GM21825 (cell line): ENCODE measurements around the gene HIKESHI.
"Not testable (repeated sequence)": the region's sequence is repeated elsewhere in the genome, so short reads cannot be mapped to it uniquely, and the experiment has no call there.

Source experiments
- ATAC-seq: cut with Tn5 transposase; IDR thresholded peaks from one replicate; pipeline ENCODE4 v1.9.1; 2021; ENCODE audit warnings: mild to moderate bottlenecking, moderate library complexity; ENCODE audit not compliant: unreplicated experiment

HIKESHI gene, protein sequence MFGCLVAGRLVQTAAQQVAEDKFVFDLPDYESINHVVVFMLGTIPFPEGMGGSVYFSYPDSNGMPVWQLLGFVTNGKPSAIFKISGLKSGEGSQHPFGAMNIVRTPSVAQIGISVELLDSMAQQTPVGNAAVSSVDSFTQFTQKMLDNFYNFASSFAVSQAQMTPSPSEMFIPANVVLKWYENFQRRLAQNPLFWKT

DNA sequence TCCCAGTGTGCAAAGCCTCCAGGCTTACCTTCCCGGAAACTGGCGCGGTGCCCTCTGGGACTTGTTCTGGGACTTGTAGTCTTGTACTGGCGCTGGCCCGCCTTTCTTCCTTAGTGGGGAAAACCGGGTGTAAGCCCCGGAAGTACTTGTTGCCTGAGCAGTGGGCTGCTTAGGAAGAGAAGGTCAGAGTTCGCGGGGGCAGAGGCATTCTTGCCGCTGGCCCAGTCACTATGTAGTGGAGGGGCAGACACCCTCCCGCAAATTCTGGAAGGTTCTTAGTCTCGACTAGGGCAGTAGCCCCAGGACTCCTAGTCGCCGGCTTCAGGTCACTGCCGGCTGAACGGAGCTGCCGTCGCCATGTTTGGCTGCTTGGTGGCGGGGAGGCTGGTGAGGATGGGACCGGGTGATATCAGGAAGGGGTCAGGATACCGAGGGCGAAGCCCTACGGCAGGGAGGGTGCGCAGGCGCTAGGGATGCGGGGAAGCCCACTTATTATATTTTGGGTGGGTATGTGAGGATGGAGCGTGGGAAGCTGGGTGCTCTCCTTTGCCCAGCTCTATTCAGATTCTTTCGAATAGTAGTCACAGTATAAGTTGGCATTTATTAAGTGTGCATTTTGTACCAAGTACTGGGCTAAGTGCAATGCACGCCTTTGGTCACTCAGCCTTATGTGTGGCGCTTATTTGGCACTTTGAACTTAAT is at the start of gene HIKESHI:
Gene HIKESHI (plus strand): TSS at position 149 of the 702 bp plus-strand sequence. CDS start 209 bp downstream, at position 358.
- ATAC-seq: peak; percentile 99

DNA sequence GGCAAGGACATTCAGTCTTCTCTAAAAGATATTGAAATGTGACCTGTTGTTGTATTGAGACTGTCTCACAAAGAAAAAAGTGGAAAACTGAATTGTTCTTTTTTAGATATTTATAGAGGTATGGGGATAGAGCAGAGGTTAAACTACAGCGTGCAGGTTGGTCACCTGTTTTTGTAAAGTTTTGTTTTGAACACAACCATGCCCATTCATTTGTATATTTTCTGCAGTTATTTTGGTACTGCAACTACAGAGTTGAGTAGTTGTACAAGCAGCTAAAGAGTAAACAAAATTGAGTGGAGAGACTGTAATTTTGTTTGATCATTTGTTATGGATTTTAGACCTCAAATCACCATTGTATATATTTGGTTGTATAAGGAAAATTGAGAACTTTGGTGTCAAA is 46.1 kb upstream of the HIKESHI start:
- ATAC-seq: peak; percentile 88

DNA sequence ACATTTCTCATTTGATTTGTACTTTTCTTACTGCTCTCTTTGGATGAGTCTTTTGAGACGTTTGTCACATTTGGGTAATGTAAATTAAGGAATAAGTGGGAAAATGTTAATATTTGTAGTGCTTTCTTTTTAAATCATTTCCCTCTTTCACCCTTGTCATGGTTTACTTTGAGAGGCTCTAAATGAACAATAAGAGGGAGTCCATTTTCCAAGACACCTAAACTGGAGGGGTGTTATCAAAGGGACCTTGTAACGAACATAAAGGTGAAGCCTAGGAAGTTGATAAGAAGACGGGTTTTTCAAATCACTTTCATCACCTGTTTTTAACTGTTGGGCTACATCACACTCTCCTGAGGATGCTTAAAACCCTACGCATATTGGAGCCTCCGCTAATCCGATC is 45.4 kb upstream of the HIKESHI start:
- ATAC-seq: no peak

DNA sequence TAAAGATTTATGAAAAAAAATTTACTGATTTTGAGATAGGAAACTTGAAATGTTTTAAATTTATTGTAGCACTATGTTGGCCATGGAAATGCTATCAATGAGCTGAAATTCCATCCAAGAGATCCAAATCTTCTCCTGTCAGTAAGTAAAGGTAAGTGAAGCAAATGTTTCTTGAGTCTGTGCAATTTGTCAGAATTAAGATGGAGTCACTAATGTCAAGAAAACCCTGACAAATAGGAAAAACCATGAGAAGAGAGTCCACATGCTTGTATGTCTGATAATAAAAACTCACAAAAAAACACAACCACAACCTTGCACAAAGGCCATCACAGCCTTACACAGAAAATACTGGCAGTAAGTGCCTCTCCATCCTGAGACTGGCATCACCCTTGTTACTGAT is 44.6 kb upstream of the HIKESHI start:
- ATAC-seq: no peak

DNA sequence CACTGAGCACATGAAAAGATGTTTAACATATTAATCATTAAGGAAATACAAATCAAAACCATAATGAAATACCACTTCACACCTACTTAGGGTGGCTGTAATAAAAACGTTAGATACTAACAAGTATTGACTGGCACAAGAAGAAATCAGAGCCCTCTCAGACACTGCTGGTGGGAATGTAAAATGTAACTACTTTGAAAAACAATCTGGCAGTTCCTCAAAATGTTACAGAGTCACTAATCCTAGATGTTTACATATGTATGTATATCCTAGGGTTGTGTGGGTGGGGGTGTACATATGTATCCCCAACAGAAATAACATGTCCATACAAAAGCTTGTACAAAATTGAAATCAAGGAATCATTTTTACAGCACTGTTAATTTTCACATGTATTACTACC is 42.3 kb upstream of the HIKESHI start:
- no peak for ATAC-seq

DNA sequence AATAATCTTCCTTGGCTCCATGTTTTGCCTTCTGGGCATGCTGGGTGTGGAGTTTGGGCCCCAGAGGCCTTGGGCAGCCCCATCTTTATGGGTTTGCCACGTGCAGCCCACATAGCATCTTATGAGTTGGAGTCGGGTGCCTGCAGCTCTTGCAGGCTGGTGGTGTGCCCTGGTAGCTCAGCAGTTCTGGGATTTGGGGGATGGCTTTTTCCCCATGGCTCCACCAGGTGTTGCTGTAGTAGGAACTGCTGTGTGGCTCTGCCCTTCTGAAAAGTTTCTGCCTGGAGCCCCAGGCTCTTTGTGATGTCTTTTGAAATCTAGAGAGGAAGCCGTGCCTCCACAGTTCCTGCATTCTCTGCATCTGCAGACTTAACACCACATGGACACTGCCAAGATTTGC is 40.7 kb upstream of the HIKESHI start:
- no peak for ATAC-seq

DNA sequence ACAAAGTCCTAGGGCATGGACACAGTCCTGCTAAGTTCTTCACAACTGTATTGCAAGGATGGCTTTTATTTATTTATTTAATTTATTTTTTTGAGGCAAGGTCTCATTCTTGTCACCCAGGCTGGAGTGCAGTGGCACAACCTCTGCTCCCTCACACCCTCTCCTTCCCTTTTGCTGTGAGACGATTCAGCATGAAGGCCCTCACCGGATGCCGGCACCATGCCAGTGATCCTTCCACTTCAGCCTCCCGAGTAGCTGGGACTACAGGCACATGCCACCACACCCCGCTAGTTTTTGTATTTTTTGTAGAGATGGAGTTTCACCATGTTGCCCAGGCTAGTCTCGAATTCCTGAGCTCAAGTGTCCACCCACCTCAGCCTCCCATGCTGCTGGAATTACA is 39.7 kb upstream of the HIKESHI start:
- no peak for ATAC-seq

DNA sequence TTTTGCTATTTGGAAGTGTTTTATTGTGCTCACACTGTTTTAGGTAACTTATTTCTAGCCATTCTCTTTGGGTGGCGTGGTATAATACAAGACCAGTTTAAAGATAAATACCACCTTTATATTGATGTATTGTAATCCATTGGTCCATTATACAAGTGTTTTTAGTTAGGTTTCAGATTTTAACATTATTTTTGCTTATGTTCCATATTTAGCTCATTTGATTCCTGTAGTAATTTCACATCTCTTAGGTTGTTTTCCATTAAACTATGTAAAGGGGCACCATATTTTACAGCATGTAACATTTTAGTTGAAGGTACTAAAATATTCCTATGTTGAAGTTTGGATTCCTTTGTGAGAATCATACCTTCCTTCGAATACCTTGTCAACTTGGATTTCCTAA is 37.4 kb upstream of the HIKESHI start:
- ATAC-seq: no peak

DNA sequence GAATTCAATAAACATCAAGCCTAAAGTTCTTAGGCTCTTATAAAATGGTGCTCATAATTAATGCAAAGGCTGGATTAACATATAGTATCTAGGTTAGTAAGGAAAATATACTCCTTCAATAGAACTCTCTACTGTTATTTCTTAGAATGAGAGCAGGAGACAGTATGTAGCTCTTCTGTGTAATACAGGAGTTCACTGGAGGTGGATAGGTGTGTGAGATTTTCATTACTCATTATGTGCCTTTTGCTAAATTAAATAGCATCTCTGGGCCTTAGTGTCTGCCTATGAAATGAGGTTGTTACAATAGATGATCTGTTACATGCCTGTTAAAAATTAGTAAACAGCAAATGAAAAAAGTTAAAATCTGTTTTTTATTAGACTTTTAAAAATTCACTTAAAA is 36.8 kb upstream of the HIKESHI start:
- ATAC-seq: no peak

DNA sequence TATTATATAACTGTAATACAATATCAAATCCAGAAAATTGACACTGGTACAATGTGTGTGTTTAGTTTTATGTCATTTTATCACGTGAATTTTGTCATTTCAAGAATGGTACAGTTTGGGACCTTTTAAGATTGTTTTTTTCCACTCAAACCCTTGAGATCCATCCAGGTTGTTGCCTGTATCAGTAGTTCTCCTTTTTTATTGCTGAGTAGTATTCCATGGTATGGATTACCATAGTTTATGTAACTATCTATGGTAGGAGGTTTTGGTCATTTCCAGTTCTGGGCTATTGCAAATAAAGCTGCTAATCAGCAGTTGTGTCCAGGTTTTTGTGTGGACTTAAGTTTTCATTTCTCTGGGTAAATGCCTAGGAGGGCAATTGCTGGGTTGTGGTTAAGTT is 32.4 kb upstream of the HIKESHI start:
- ATAC-seq: no peak

DNA sequence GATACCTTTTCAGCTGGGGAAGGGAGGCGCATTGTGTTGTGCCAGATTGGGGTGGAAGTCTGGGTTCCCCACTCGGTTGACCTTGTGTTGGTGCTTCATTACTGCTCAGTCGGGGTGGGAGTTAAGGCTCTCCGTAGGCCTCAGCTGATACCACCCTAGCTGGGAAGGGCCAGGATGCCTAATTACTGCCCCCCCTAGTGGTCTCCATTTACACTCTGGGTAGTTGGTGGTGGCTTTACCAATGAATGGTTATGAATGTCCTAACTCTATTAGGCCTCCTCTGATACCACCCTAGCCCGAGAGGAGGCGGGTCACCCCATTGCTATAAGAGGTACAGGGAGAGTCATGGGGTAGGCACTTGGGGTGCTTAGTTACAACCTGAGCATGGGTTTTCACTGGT is 27.5 kb upstream of the HIKESHI start:
- no peak for ATAC-seq

DNA sequence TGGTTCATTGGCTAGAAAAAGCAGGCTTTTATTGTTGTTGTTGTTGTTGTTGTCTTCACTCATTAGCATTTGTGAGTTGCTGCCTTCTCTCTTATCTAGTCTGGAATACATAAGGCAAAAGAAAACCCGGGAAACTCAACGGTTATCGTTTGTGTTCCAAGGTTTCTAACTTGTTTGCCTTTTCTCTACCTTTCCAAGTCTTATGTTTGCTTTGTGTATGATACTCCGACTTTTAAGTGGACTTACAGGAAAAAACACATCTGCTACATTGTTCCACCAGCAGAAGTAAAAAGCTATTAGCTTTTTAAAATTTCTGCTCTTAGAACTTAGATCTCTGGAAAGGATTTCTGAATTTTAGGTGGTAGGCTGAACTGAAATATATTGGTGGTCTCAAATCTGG is 27.0 kb upstream of the HIKESHI start:
- no peak for ATAC-seq

DNA sequence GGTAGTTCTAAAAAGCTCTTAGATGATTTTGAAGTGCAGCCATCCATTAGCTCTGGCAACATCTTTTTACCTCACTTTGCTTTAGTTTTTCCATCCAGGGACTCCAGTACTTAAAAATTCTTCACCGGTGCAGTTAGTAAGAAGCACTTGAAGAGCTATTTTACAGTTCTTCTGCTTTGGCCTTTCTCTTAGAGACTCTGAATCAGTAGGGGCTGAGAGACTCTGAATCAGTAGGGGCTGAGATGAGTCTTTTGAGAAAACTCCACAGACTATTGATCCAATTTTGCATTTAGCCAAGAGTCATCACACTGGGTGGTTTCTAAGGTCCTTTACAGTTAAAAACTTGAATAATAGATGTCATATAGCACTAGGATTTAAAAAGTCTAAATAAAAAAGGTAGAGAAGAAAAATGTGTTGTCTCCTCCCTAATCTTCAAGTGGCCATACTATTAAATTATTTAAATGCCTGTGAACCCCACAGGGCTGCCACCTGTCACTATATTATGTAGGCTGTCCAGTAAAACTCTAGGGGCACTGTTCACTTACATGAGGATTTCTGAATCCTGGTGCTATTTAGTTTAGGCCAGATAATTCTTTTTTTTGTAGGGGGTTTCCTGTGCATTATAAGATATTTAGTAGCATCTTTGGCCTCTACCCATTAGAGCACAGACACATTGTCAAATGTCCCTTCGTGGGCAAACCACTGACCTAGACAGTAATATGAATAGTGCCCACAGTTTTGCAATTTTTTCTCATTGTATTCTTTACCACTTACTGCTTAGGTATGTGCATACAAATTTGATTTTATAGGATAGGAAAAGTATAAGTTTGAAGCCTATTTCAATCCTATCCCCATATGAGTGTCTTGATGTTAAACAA is 26.3 kb upstream of the HIKESHI start:
- no peak for ATAC-seq

DNA sequence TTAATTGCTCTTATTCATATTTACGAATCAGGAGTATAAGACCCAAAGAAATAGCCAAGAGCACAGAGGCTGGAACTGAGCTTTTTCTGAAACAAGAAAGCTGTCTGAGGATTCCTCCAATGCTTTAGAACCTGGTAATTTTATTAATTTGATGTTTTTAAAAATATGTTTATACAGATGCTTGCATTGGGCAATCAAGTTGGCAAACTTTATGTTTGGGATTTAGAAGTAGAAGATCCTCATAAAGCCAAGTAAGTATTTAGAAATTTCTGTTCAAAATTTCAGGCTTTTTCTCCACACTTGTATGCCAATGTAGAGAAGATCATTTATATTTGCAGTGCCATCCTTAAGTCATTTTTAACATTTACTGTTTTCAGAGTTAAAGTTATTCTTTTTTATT is 24.3 kb upstream of the HIKESHI start:
- no peak for ATAC-seq

DNA sequence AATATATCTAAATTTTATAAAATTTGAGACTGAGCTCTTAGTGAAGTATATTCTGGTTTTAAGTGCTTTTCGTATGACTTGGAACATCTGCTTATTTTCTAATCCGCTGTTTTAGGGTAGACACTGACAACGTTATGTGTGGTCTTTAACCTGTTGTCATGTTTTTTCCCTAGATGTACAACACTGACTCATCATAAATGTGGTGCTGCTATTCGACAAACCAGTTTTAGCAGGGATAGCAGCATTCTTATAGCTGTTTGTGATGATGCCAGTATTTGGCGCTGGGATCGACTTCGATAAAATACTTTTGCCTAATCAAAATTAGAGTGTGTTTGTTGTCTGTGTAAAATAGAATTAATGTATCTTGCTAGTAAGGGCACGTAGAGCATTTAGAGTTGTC is 23.8 kb upstream of the HIKESHI start:
- no peak for ATAC-seq

DNA sequence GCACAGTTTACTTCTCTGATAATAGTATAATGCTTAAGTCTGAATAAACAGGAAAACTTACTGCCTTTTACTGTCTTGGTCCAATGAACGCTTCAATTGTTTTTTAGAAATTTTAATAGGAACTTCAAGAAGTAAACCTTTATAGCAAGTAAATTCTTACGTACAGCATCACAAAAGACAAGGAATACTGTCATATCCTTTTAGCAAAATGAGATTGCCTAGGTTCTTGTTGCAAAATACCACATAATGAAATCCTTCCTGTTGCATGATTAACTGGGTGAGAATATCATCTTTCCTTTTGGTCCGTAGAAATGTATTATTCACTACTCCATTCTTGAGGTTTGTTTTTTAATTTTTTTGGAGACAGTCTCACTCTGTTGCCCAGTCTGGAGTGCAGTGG is 22.3 kb upstream of the HIKESHI start:
- no peak for ATAC-seq

DNA sequence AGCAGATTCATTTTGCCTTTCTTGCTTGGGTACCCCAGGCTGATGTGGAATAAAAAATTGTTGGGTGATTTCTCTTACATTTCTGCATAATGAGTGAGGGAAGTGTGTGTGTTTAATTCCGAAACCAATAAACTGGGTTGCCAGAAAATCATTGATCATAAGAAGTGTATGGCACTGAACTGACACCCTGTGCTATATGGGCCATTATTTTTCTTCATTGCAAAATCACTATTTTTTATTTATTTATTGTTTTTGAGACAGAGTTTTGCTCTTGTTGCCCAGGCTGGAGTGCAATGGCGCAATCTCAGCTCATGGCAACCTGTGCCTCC is 14.6 kb upstream of the HIKESHI start:
- ATAC-seq: no peak

DNA sequence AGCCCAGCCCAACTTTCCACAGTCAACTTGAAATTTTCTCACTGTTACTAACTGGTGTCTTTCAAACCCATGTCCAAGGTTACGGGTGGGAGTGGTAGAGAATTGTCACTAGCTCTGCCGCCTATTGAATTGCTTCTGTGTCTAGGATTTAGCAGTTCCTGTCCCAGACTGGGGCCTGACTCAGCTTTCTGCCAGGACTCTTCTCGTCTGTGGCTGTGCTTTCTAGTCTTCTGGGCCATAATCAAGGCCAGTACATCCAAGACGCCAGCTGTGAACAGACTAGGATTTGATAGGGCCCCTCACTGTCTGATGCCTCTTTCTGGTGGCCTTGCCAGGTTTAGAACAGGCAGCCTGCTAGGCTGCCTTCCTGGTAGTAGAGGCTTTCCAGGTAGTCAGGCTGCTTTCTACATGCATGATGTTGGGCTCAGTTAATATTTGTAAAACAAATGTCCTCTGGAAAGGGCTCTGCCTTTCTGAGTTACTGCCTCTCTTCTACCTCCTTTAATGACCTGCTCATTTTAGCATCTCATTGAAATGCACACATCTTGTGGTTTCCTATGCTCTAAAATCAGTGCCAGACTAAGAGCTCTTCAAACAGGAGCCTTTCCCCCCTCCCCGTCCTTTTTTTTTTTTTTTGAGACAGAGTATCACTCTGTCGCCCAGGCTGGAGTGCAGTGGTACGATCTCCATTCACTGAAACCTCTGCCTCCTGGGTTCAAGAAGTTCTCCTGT is 13.1 kb upstream of the HIKESHI start:
- ATAC-seq: no peak

DNA sequence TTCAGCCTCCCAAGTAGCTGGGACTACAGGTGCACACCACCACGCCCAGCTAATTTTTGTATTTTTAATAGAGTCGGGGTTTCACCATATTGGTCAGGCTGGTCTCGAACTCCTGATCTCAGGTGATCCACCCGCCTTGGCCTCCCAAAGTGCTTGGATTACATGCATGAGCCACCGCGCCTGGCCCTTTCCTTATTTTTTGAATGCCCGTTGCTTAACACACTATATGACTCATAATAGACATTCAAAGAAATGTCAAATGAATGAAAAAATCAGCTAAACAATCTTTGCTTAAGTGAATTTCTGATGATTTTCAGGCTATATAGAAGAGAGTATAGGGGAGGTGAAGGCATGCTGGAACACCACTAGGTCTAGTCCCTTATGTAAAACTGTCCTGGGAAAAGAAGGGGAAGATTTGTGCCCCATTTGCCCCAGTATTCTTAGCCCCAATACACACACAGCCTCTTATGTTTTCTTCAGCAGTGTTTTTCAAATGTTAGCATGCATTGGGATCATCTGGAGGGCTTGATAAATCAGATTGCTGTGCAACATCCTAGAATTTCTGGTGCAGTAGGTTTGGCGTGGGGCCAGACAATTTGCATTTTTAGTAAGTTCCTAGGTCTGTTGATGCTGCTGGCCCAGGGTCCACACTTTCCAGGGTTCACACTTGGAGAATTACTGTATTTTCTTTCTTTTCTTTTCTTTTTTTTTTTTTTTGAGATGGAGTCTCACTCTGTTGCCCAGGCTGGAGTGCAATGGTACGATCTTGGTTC is 12.3 kb upstream of the HIKESHI start:
- not testable (repeated sequence) for ATAC-seq

DNA sequence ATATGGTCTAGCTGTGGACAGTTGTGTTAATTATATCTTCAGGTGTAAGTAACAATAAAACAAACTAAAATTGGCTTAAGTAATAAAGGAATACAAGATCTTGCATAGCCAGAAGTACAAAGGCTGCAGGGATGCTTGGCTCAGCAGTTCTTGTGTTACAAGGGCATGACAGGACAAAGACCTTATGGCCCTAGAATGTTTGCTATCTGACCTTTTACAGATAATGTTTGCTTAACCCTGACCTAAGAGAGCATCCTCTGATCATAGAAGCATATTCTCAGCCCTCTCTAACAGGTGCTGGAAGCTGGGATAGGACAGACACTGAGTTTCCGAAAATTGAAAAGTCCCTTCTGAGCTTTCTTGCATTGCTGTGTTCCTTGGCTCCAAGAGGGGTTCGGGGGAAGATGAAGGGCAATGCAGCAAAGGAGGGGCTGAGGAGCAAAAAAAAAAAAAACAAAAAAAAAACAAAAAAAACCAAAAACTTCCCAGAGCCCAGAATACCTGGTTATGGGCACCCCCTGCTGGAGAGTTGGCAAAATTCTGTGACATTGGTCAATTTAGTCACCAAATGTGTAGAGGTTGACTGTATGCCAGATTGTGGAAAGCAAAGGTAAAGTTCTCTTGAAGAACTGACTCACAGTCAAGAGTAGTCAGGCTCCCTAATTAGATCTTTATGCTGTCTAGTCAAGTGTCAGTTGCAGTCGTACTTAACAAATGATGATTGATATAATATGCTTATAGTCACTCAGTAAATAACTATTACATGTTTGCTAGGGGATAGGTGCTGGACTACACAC is 10.4 kb upstream of the HIKESHI start:
- ATAC-seq: no peak
